ENCODE measurements around the gene USP6NL. TPM values are rescaled to one million over a fixed set of nuclear protein-coding genes. Genes with fewer than 3 reads are reported as not detected.
A peak's percentile ranks its signal among the peaks of the same experiment; 100 is the strongest.

Gene USP6NL
- total RNA-seq, 1 donor from 2014 or later: 39.9 TPM

DNA sequence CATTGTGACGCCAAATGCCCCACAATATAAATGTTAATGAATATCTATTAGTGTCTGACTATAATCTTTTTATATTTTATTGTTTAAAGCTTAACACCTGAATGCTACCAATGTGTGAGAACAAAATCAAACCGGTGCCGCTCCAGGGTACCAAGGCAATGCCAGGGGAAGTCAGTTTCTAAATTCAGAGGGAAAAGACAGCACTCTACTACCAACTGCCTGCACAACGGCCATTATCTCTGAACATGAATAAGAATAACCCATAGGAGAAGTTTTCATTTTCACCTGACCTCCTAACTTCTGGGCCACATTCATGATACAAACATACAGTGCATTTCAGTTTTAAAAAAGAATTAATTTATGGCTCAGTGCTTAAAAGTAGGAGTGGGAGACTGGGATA lies 21.7 kb downstream of the USP6NL start:
- H3K27ac Mint-ChIP-seq: no peak overlapping the region
- H3K4me2 ChIP-seq: no peak overlapping the region
- H3K27ac ChIP-seq: peak overlapping the region; percentile 10

GRCh38 chr10:11588873-11589574 lies 22.4 kb downstream of the USP6NL start:
- Histone ChIP-seq H3F3A (ENCODE audit: low read depth) (no peaks in the 10 kb centered on the region), H3K4me3 (no peak overlapping the region), H3K27me3 (no peaks in the 10 kb centered on the region), H3K9ac (no peak overlapping the region), H3K27ac (no peak overlapping the region), H3K4me1 (peaks cover 20% of the 10 kb centered on the region), H3K79me2 (ENCODE audit: low read depth) (peaks cover 100% of the 10 kb centered on the region), H4K20me1 (ENCODE audit: low read depth) (peaks cover 48% of the 10 kb centered on the region), H2AFZ (replicated peaks) (no peak overlapping the region), H3K36me3 (no peaks in the 10 kb centered on the region), H3K9me3 (ENCODE audit: low read depth) (no peaks in the 10 kb centered on the region), H3K4me2 (no peak overlapping the region)
- Mint-ChIP-seq H3K27me3 (ENCODE audit: insufficient read depth, low read depth) (no peaks in the 10 kb centered on the region), H3K4me1 (no peaks in the 10 kb centered on the region), H3K36me3 (peaks cover 34% of the 10 kb centered on the region), H3K9me3 (peaks cover 25% of the 10 kb centered on the region), H3K27ac (no peak overlapping the region), H3K4me3 (no peak overlapping the region)
- TF ChIP-seq EZH2 (IDR thresholded peaks at IDR 0.05) (no peak), EZH2phosphoT487 (IDR thresholded peaks at IDR 0.05) (no peak), CTCF (IDR thresholded peaks at IDR 0.05) (no peak)
- no peak for DNase-seq (ENCODE audit: low spot score)

More for the DNA sequence above, 21.7 kb downstream of the USP6NL start:
- Histone ChIP-seq H2AFZ (replicated peaks) (no peak overlapping the region), H3K4me1 (peaks cover 20% of the 10 kb centered on the region), H3K27me3 (no peaks in the 10 kb centered on the region), H3F3A (ENCODE audit: low read depth) (no peaks in the 10 kb centered on the region), H4K20me1 (ENCODE audit: low read depth) (peaks cover 55% of the 10 kb centered on the region), H3K4me3 (no peak overlapping the region), H3K36me3 (no peaks in the 10 kb centered on the region), H3K9ac (no peak overlapping the region), H3K9me3 (ENCODE audit: low read depth) (no peaks in the 10 kb centered on the region), H3K79me2 (ENCODE audit: low read depth) (peaks cover 100% of the 10 kb centered on the region)
- H3K4me1 Mint-ChIP-seq: no peaks in the 10 kb centered on the region
- no peaks in the 10 kb centered on the region for H3K27me3 Mint-ChIP-seq (ENCODE audit: insufficient read depth, low read depth)
- no peak overlapping the region for H3K4me3 Mint-ChIP-seq
- DNase-seq (ENCODE audit: low spot score): no peak
- H3K9me3 Mint-ChIP-seq: peaks cover 18% of the 10 kb centered on the region
- peaks cover 29% of the 10 kb centered on the region for H3K36me3 Mint-ChIP-seq
- TF ChIP-seq CTCF (IDR thresholded peaks at IDR 0.05): no peak
- no peak for TF ChIP-seq EZH2 (IDR thresholded peaks at IDR 0.05)
- no peak for TF ChIP-seq EZH2phosphoT487 (IDR thresholded peaks at IDR 0.05)

DNA sequence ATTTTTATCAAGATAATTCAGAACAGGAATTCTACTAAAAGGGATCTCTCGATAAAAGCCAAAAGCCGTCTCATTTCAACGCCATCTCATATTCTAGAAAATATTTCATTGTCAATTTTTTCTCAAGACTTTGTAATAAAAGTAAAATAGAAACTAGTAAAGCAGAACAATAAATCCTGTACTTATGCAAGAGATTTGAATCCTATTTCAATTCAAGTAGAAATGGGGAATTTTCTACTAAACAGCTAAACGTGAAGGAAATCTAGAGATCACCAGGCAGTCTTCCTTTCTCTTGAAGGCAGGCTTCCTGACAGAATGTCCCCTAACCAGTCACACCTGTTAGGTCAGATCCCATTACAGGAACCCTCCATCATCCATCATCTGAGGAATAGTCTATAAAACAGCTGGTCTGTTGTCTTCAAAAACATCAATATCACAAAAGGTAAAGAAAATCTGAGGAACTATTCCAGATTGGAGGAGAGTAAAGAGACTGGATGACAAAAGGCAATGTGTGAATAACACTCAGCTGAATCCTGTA lies 23.7 kb downstream of the USP6NL start:
- no peak overlapping the region for H2AFZ ChIP-seq (replicated peaks)
- H3K27ac ChIP-seq: no peak overlapping the region
- no peak overlapping the region for H3K4me3 ChIP-seq
- Mint-ChIP-seq H3K4me3 (no peak overlapping the region), H3K4me1 (no peaks in the 10 kb centered on the region), H3K27me3 (ENCODE audit: insufficient read depth, low read depth) (no peaks in the 10 kb centered on the region), H3K36me3 (peaks cover 32% of the 10 kb centered on the region), H3K9me3 (peaks cover 26% of the 10 kb centered on the region), H3K27ac (no peak overlapping the region)
- H3K4me1 ChIP-seq: peaks cover 20% of the 10 kb centered on the region
- peaks cover 41% of the 10 kb centered on the region for H4K20me1 ChIP-seq (ENCODE audit: low read depth)
- no peaks in the 10 kb centered on the region for H3K9me3 ChIP-seq (ENCODE audit: low read depth)
- H3K27me3 ChIP-seq: no peaks in the 10 kb centered on the region
- TF ChIP-seq CTCF (IDR thresholded peaks at IDR 0.05) (no peak), EZH2 (IDR thresholded peaks at IDR 0.05) (no peak), EZH2phosphoT487 (IDR thresholded peaks at IDR 0.05) (no peak)
- H3K79me2 ChIP-seq (ENCODE audit: low read depth): peaks cover 100% of the 10 kb centered on the region
- no peaks in the 10 kb centered on the region for H3K36me3 ChIP-seq
- no peaks in the 10 kb centered on the region for H3F3A ChIP-seq (ENCODE audit: low read depth)
- H3K4me2 ChIP-seq: no peak overlapping the region
- no peak for DNase-seq (ENCODE audit: low spot score)
- no peak overlapping the region for H3K9ac ChIP-seq
